OCI-M1 (cell line): Measurements from ENCODE around the gene MPND.
"Not testable (repeated sequence)": the region's sequence is repeated elsewhere in the genome, so short reads cannot be mapped to it uniquely, and the experiment has no call there.

ENCODE experiments used
- DNase-seq: peaks from one replicate; lab custom pipeline; 2025; lab: John Stamatoyannopoulos, UW

The MPND gene

GRCh38 chr19:4347521-4347920 lies 4.2 kb downstream of the MPND start:
- no peak for DNase-seq

- DNase-seq, result not testable (repeated sequence)
These were observed 5.9 kb downstream of the MPND start for GRCh38 chr19:4349225-4349624.

- no peak for DNase-seq
These were observed 6.7 kb downstream of the MPND start for GRCh38 chr19:4350111-4350510.

- DNase-seq, result no peak
These were observed 7.4 kb downstream of the MPND start for GRCh38 chr19:4350726-4351125.

- peak; percentile 53 for DNase-seq
These were observed 9.3 kb downstream of the MPND start for GRCh38 chr19:4352701-4353121.

- no peak for DNase-seq
These were observed 10.9 kb downstream of the MPND start for GRCh38 chr19:4354282-4354681.

- DNase-seq, result no peak
These were observed 11.5 kb downstream of the MPND start for GRCh38 chr19:4354897-4355296.

GRCh38 chr19:4357095-4357797 lies 13.9 kb downstream of the MPND start:
- DNase-seq, result no peak

- no peak for DNase-seq
These were observed 14.6 kb downstream of the MPND start for GRCh38 chr19:4357921-4358326.

- no peak for DNase-seq
These were observed 15.6 kb downstream of the MPND start for GRCh38 chr19:4358709-4359626.

- no peak for DNase-seq
These were observed 16.3 kb downstream of the MPND start for GRCh38 chr19:4359627-4360000.

- DNase-seq, result no peak
These were observed 16.8 kb downstream of the MPND start for GRCh38 chr19:4360081-4360569.

- no peak for DNase-seq
These were observed 17.3 kb downstream of the MPND start for GRCh38 chr19:4360641-4361151.

GRCh38 chr19:4361152-4362046 lies 18.0 kb downstream of the MPND start:
- DNase-seq, result no peak

GRCh38 chr19:4362101-4362828 lies 18.9 kb downstream of the MPND start:
- no peak for DNase-seq

GRCh38 chr19:4362831-4363545 lies 19.6 kb downstream of the MPND start:
- DNase-seq, result no peak

- no peak for DNase-seq
These were observed 20.4 kb downstream of the MPND start for GRCh38 chr19:4363571-4364304.

GRCh38 chr19:4365341-4365740 lies 22.0 kb downstream of the MPND start:
- DNase-seq, result no peak

- no peak for DNase-seq
These were observed 22.7 kb downstream of the MPND start for GRCh38 chr19:4365791-4366665.
